Mucosa of descending colon (tissue), 3 donors: Measurements from ENCODE around the gene BCL2. TPM values are rescaled to one million over a fixed set of nuclear protein-coding genes. Genes with fewer than 3 reads are reported as not detected.
"Not testable (repeated sequence)": the region's sequence is repeated elsewhere in the genome, so short reads cannot be mapped to it uniquely, and the experiment has no call there.

Source experiments
- ATAC-seq: fragments of 200-7000 bp; cut with Tn5 transposase; one replicate; pipeline ENCODE4 v1.9.1; 2020; ENCODE audit warnings: mild to moderate bottlenecking, moderate library complexity
- DNase-seq, 3 donors: peaks; one replicate each; pipeline ENCODE4 v3.0.0-alpha.2; 2020
- H3K36me3 ChIP-seq: fragments of 200-600 bp; one replicate; pipeline ENCODE4 v1.8.0; 2021; ENCODE audit warnings: low read depth, mild to moderate bottlenecking
- H3K4me1 ChIP-seq: fragments of 200-600 bp; one replicate; pipeline ENCODE4 v1.8.0; 2021; ENCODE audit warnings: low read depth, mild to moderate bottlenecking
- H3K4me3 ChIP-seq: fragments of 200-600 bp; one replicate; pipeline ENCODE4 v1.8.0; 2021; ENCODE audit warnings: mild to moderate bottlenecking
- H3K9me3 ChIP-seq: fragments of 200-600 bp; one replicate; pipeline ENCODE4 v1.8.0; 2021; ENCODE audit warnings: mild to moderate bottlenecking
- intact Hi-C, 2 donors: fragments of 100-400 bp; cut with DNase I in 1 of 2; cut with micrococcal nuclease in 1 of 2; formaldehyde crosslinking; loops; one replicate each; pipeline versions ENCODE4 v1.11.0 to v1.11.1; 2022; cut with DNase I, micrococcal nuclease
- total RNA-seq, 3 donors: library from RNA; stranded (reverse); fragmentation: NEBNext Ultra II Directional in 2 of 3; extraction: Animal tissue kit (Norgen Biotek cat#: 25700) in 2 of 3; gene quantifications; one replicate each; pipeline versions ENCODE4 v1.2.1 to v1.2.4, GENCODE V29; 2021 to 2023
- TF ChIP-seq, protein P1 (sequence below): fragments of 200-600 bp; IDR thresholded peaks from one replicate; pipeline ENCODE4 v1.8.0; 2022; ENCODE audit warnings: antibody characterized with exemption, mild to moderate bottlenecking
- donor health status: DM: no; HTN: no; CAD: no; lungs with moderate emphysema.
- donor health status: DM: no; HTN: no; CAD: no.
- donor health status: DM: no; HTN: yes; CAD: no.

The BCL2 gene
- total RNA-seq, 3 donors from 2014 or later, result 17.7 to 25.7 (median 20.5) TPM

GRCh38 chr18:63207143-63207790, 112.3 kb downstream of the BCL2 start:
- DNase-seq (peak; percentile 56 to 67 (median 62)), ATAC-seq (peak; percentile 76)
- H3K36me3 ChIP-seq, result no peaks in the 10 kb centered on the region
- H3K4me3 ChIP-seq, result no peak overlapping the region
- H3K9me3 ChIP-seq, result no peaks in the 10 kb centered on the region
- TF ChIP-seq, protein P1, sequence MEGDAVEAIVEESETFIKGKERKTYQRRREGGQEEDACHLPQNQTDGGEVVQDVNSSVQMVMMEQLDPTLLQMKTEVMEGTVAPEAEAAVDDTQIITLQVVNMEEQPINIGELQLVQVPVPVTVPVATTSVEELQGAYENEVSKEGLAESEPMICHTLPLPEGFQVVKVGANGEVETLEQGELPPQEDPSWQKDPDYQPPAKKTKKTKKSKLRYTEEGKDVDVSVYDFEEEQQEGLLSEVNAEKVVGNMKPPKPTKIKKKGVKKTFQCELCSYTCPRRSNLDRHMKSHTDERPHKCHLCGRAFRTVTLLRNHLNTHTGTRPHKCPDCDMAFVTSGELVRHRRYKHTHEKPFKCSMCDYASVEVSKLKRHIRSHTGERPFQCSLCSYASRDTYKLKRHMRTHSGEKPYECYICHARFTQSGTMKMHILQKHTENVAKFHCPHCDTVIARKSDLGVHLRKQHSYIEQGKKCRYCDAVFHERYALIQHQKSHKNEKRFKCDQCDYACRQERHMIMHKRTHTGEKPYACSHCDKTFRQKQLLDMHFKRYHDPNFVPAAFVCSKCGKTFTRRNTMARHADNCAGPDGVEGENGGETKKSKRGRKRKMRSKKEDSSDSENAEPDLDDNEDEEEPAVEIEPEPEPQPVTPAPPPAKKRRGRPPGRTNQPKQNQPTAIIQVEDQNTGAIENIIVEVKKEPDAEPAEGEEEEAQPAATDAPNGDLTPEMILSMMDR, result no peak
- peaks cover 16% of the 10 kb centered on the region for H3K4me1 ChIP-seq
- intact Hi-C loops, result no loop called here

- peaks cover 16% of the 10 kb centered on the region for H3K4me1 ChIP-seq
- no peak overlapping the region for H3K4me3 ChIP-seq
- intact Hi-C loops, result no loop called here
- no peaks in the 10 kb centered on the region for H3K36me3 ChIP-seq
- H3K9me3 ChIP-seq, result no peaks in the 10 kb centered on the region
- TF ChIP-seq, protein P1, result no peak
- ATAC-seq, result peak; percentile 2
- DNase-seq, result no peak
Observed at GRCh38 chr18:63206433-63207142, 113.0 kb downstream of the BCL2 start.

DNA sequence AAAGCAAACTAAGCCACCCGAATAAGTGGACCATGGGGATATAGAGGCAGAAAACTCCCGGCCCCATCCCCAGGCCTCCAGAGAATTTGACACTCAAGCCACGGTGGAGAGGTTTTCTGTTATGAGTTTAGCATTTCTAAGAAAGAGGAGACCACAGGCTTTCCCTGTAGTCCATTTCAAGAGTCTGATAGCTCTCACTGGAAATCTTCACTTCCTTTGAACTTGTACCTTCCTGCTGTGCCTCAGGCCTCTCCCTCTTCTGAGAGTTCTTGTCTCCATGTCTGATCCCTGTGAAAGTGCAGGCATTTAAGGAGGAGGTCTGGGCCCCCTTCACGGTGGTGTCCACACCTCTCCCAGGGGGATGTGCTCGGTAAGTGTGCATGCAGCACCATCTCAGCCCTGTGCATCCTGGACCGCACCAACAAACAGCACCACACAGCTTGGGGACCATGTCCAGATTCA, 113.7 kb downstream of the BCL2 start:
- peaks cover 16% of the 10 kb centered on the region for H3K4me1 ChIP-seq
- DNase-seq (no peak), ATAC-seq (no peak)
- TF ChIP-seq, protein P1, result no peak
- no peaks in the 10 kb centered on the region for H3K36me3 ChIP-seq
- no peak overlapping the region for H3K4me3 ChIP-seq
- no peaks in the 10 kb centered on the region for H3K9me3 ChIP-seq
- intact Hi-C loops, result no loop called here

GRCh38 chr18:63203497-63203896, 116.1 kb downstream of the BCL2 start:
- no peak for ATAC-seq
- intact Hi-C loops, result no loop called here
- TF ChIP-seq, protein P1, result no peak
- DNase-seq, result no peak
- Histone ChIP-seq H3K4me1 (peaks cover 16% of the 10 kb centered on the region), H3K9me3 (no peaks in the 10 kb centered on the region), H3K4me3 (no peak overlapping the region), H3K36me3 (no peaks in the 10 kb centered on the region)

- DNase-seq (no peak), ATAC-seq (no peak)
- peaks cover 14% of the 10 kb centered on the region for H3K4me1 ChIP-seq
- no peak overlapping the region for H3K4me3 ChIP-seq
- H3K36me3 ChIP-seq, result no peaks in the 10 kb centered on the region
- intact Hi-C loops, result no loop called here
- TF ChIP-seq, protein P1, result no peak
- no peaks in the 10 kb centered on the region for H3K9me3 ChIP-seq
Observed at GRCh38 chr18:63202828-63203227, 116.7 kb downstream of the BCL2 start.

DNA sequence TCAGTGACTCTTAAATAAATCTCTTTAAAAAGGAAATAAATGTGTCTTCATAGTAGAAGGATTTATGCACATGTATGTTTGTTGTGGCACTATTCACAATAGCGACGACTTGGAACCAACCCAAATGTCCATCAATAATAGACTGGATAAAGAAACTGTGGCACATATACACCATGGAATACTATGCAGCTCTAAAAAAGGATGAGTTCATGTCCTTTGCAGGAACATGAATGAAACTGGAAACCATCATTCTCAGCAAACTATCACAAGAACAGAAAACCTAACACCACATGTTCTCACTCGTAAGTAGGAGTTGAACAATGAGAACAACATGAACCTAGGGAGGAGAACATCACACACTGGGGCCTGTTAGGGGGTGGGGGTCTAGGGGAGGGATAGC, 118.1 kb downstream of the BCL2 start:
- DNase-seq, intact Hi-C loops: not testable (repeated sequence)

More for the DNA sequence above, 118.1 kb downstream of the BCL2 start:
- not testable (repeated sequence) for ATAC-seq, H3K4me1 ChIP-seq, H3K36me3 ChIP-seq, H3K9me3 ChIP-seq, H3K4me3 ChIP-seq
